Endothelial cell of umbilical vein (primary cell): ENCODE measurements around the gene AQP10. TPM values are rescaled to one million over a fixed set of nuclear protein-coding genes. Genes with fewer than 3 reads are reported as not detected.
A peak's percentile ranks its signal among the peaks of the same experiment; 100 is the strongest.

ENCODE experiments used
- BruUV-seq: library from RNA; stranded (reverse); fragments of 400-500 nt; replicated peaks from 2 replicates; lab custom pipeline; 2021; lab: Mats Ljungman, UMichigan
- CTCF ChIA-PET: fragments of 300-600, 350-600 bp; sonication (Branson Sonifier 250); formaldehyde crosslinking; loops from one replicate; lab custom pipeline; 2021; ENCODE audit warnings: antibody characterized with exemption, inconsistent platforms; lab: Charles Lee
- POLR2A ChIA-PET: fragments of 300-600, 350-600 bp; sonication (Branson Sonifier 250); formaldehyde crosslinking; loops from one replicate; lab custom pipeline; 2021; ENCODE audit warnings: antibody characterized with exemption, inconsistent platforms; lab: Charles Lee
- DNase-seq: peaks from one replicate; pipeline ENCODE4 v3.0.0-alpha.2; 2011; ENCODE audit warnings: low read depth, low spot score
- FAIRE-seq: peaks from 2 replicates; lab custom pipeline; 2011; peaks lifted over from hg19 to GRCh38; lab: Jason Lieb, UNC
- H2AFZ ChIP-seq: 2 replicates; pipeline ENCODE4 v1.6.0; 2012; ENCODE audit warnings: low read depth, low read length, control low read depth, inconsistent platforms
- H3K27ac ChIP-seq: 2 replicates; pipeline ENCODE4 v1.5.1; 2011; ENCODE audit warnings: low read depth, mild to moderate bottlenecking, control low read depth, low read length, moderate library complexity; ENCODE audit not compliant: insufficient read depth
- H3K27me3 ChIP-seq, 2 experiments: 2 replicates each; pipeline versions ENCODE4 v1.6.0 to v1.6.1; 2011; ENCODE audit warnings: low read length in 2 of 2, mixed read lengths in 1 of 2; ENCODE audit not compliant: control insufficient read depth in 2 of 2, insufficient read depth in 2 of 2
- H3K36me3 ChIP-seq, 2 experiments: 2 replicates in 1 of 2; 3 replicates in 1 of 2; pipeline ENCODE4 v1.5.1; 2011; ENCODE audit warnings: low read length in 2 of 2, mild to moderate bottlenecking in 1 of 2, moderate library complexity in 1 of 2; ENCODE audit not compliant: control insufficient read depth in 2 of 2, insufficient read depth in 2 of 2; ENCODE audit errors: extremely low read depth in 1 of 2
- H3K4me1 ChIP-seq: 3 replicates; pipeline ENCODE4 v1.5.1; 2011; ENCODE audit warnings: mild to moderate bottlenecking, low read length; ENCODE audit not compliant: control insufficient read depth, insufficient read depth; ENCODE audit errors: extremely low read depth
- H3K4me2 ChIP-seq: 2 replicates; pipeline ENCODE4 v1.6.1; 2011; ENCODE audit warnings: low read length, control low read depth, mixed read lengths; ENCODE audit not compliant: insufficient read depth
- H3K4me3 ChIP-seq, 3 experiments: fragments of 200-600 bp in 1 of 3; sonication (generic), shearing (Covaris generic) in 1 of 3; replicated peaks in 1 of 3; 2 replicates each; pipeline ENCODE4 v1.5.1; 2011 to 2016; ENCODE audit warnings: control low read depth in 3 of 3, low read length in 3 of 3, mild to moderate bottlenecking in 2 of 3, inconsistent platforms in 1 of 3, low read depth in 1 of 3, moderate library complexity in 1 of 3; ENCODE audit not compliant: insufficient read depth in 1 of 3
- H3K79me2 ChIP-seq: 2 replicates; pipeline ENCODE4 v1.6.0; 2012; ENCODE audit warnings: low read length, inconsistent platforms; ENCODE audit not compliant: control insufficient read depth, insufficient read depth
- H3K9ac ChIP-seq: replicated peaks from 2 replicates; pipeline ENCODE3; 2011; ENCODE audit warnings: low read length, control low read depth; ENCODE audit not compliant: insufficient read depth; ENCODE audit errors: extremely low read depth
- H3K9me1 ChIP-seq: replicated peaks from 3 replicates; pipeline ENCODE4 v1.6.0; 2011; ENCODE audit warnings: mild to moderate bottlenecking, low read length; ENCODE audit not compliant: control insufficient read depth, insufficient read depth; ENCODE audit errors: extremely low read depth
- H3K9me3 ChIP-seq: replicated peaks from 2 replicates; pipeline ENCODE4 v1.5.1; 2012; ENCODE audit warnings: low read length, inconsistent platforms; ENCODE audit not compliant: control insufficient read depth, insufficient read depth
- H4K20me1 ChIP-seq: replicated peaks from 2 replicates; pipeline ENCODE3; 2011; ENCODE audit warnings: mild to moderate bottlenecking, low read length; ENCODE audit not compliant: control insufficient read depth, insufficient read depth; ENCODE audit errors: extremely low read depth
- CTCF ChIP-seq, 2 donors: IDR thresholded peaks; 1 replicate in 1 of 2; 2 replicates in 1 of 2; pipeline ENCODE4 v1.5.1; 2011; ENCODE audit warnings: low read length in 2 of 2, mild to moderate bottlenecking in 2 of 2, moderate library complexity in 2 of 2, control low read depth in 1 of 2, inconsistent platforms in 1 of 2, low read depth in 1 of 2; ENCODE audit not compliant: insufficient read depth in 1 of 2; ENCODE audit errors: extremely low read depth in 1 of 2
- FOS ChIP-seq: IDR thresholded peaks from 2 replicates; pipeline ENCODE4 v1.6.1; 2011; ENCODE audit warnings: mild to moderate bottlenecking, low read length, moderate library complexity, borderline replicate concordance; ENCODE audit not compliant: insufficient read depth
- GATA2 ChIP-seq: IDR thresholded peaks from 2 replicates; pipeline ENCODE4 v1.7.0; 2011; ENCODE audit warnings: low read depth, mild to moderate bottlenecking, moderate library complexity, mixed read lengths, low read length; ENCODE audit not compliant: insufficient read length, insufficient read depth
- JUN ChIP-seq: IDR thresholded peaks from 2 replicates; pipeline ENCODE4 v1.6.1; 2011; ENCODE audit warnings: borderline replicate concordance, low read depth; ENCODE audit not compliant: insufficient read length, insufficient read depth
- MYC ChIP-seq: IDR thresholded peaks from one replicate; pipeline ENCODE4 v1.6.1; 2011; ENCODE audit warnings: mild to moderate bottlenecking, low read depth, low read length
- POLR2A ChIP-seq: IDR thresholded peaks from 2 replicates; pipeline ENCODE4 v1.6.1; 2012; ENCODE audit warnings: low read depth, mild to moderate bottlenecking, control low read depth, low read length
- POLR2AphosphoS5 ChIP-seq: IDR thresholded peaks from 2 replicates; pipeline ENCODE4 v1.6.1; 2012; ENCODE audit warnings: low read depth, mild to moderate bottlenecking, control low read depth, low read length, moderate library complexity; ENCODE audit not compliant: insufficient read depth
- dilution Hi-C: fragments of 300-500 bp; cut with MboI; formaldehyde crosslinking; loops from one replicate; pipeline ENCODE4 v1.15.0; 2019; ENCODE audit warnings: low sequenced_read_pairs; ENCODE audit not compliant: extremely low pct_ligation_motif_present
- intact Hi-C: fragments of 100-400 bp; cut with micrococcal nuclease; formaldehyde crosslinking; loops from one replicate; pipeline ENCODE4 v1.10.0; 2022
- polyA plus RNA-seq, 4 experiments: library from polyadenylated mRNA; depleted of rRNA in 3 of 4; stranded (reverse) in 3 of 4; unstranded in 1 of 4; fragments of >200 nt; gene quantifications; 2 replicates each; pipeline versions ENCODE4 v1.2.1 to v1.2.3, GENCODE V29; 2011 to 2012; ENCODE audit warnings: missing spikeins in 1 of 4
- total RNA-seq: library from RNA; stranded (reverse); gene quantifications from 2 replicates; pipeline ENCODE4 v1.2.3, GENCODE V29; 2021

Gene AQP10
- total and polyA plus RNA-seq, 2 donors (not counting 3 experiments of a cell fraction or from before 2014, with no cell fraction given): not detected

- Histone ChIP-seq H3K79me2 (peaks cover 9% of the 10 kb centered on the region), H3K27me3 (no peaks in the 10 kb centered on the region), H3K4me2 (peak within 1 kb of the TSS; percentile 84), H3K9me3 (no peaks in the 10 kb centered on the region), H3K4me3 (peak within 1 kb of the TSS; percentile 79 to 91 (median 81)), H3K4me1 (peaks cover 15% of the 10 kb centered on the region), H2AFZ (peak within 1 kb of the TSS; percentile 75), H3K36me3 (peaks cover 2 to 20% of the 10 kb centered on the region in 2 experiments), H3K9ac (peak within 1 kb of the TSS; percentile 85), H4K20me1 (no peaks in the 10 kb centered on the region), H3K27ac (peak within 1 kb of the TSS; percentile 69), H3K9me1 (no peaks in the 10 kb centered on the region)
- BruUV-seq: TSS peak; percentile 59
- FAIRE-seq: peak; percentile 99
- intact Hi-C loops: loop anchor here (1.0 to 5.0 kb wide), 7 partner anchors 52 to 575 kb away; partner anchors contain the start of genes RAB13 and UBAP2L
- TF ChIP-seq MYC (no peak), CTCF (IDR thresholded peaks at IDR 0.05; ENCODE audit: extremely low read depth in 1 of 2, insufficient read depth in 1 of 2, low read depth in 1 of 2, low read length in 2 of 2) (peak; percentile 81), JUN (no peak), POLR2AphosphoS5 (peak; percentile 94), GATA2 (no peak), POLR2A (peak; percentile 71), FOS (no peak)
- ChIA-PET CTCF (interaction anchor here (0.6 to 5.3 kb wide), 12 partner anchors 8 to 475 kb away, joined by 3 to 55 read pairs (median 3); no protein-coding TSS in a partner anchor), POLR2A (interaction anchor here (0.7 kb wide), 4 partner anchors 11 to 221 kb away, joined by 3 to 10 read pairs (median 6); no protein-coding TSS in a partner anchor)
- dilution Hi-C loops: no loop called here
- DNase-seq: peak; percentile 97
Measured at GRCh38 chr1:154272217-154272998, 48.5 kb upstream of the AQP10 start, which contains the start of gene HAX1. Gene HAX1, plus strand, starts transcription at chr1:154272629. Its CDS starts 95 bp downstream, at chr1:154272724.
